Breast epithelium (tissue), 3 donors: Measurements from ENCODE around the gene INAVA.

Experiments
- CTCF ChIP-seq, 3 donors: fragments of 450-650 bp; IDR thresholded peaks; one replicate each; pipeline ENCODE4 v1.5.1; 2016 to 2017; ENCODE audit warnings: antibody characterized with exemption in 3 of 3, mild to moderate bottlenecking in 3 of 3, moderate library complexity in 3 of 3
- POLR2A ChIP-seq: fragments of 450-650 bp; IDR thresholded peaks from one replicate; pipeline ENCODE4 v1.6.1; 2016; ENCODE audit warnings: antibody characterized with exemption, mild to moderate bottlenecking, moderate library complexity
- POLR2AphosphoS5 ChIP-seq, 3 donors: sonication (generic); formaldehyde crosslinking; IDR thresholded peaks; one replicate each; pipeline ENCODE4 v1.6.1; 2017; ENCODE audit warnings: antibody characterized with exemption in 3 of 3

DNA sequence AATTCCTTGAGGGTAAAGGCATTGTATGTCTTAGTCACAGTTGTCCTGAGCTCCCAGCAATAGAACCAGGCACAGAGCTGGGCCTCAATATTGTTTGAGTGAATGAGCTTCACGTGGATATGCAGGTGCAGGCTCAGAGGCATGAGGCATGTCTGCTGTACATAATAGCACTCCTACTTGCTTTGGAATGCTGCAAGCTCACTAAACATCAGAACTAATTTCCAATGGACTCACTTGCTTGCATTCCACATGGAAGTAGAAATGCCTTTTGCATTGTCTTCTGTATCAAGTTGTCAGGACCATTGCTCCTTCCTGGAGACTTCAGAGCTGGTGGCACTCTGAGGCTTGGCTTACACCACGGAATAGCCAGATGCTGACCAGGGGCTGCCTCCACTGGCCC lies 37.1 kb downstream of the INAVA start:
- TF ChIP-seq CTCF (IDR thresholded peaks at IDR 0.05) (no peak), POLR2A (no peak), POLR2AphosphoS5 (IDR thresholded peaks at IDR 0.05) (no peak)
